Activated T-cell treated with anti-CD3 and anti-CD28 coated beads, Interleukin-2, amount 50 U/mL, for 72 hours (primary cell): ENCODE results near the gene ZMYND8. TPM values are rescaled to one million over a fixed set of nuclear protein-coding genes. Genes with fewer than 3 reads are reported as not detected.
"Not testable (repeated sequence)": the region's sequence is repeated elsewhere in the genome, so short reads cannot be mapped to it uniquely, and the experiment has no call there.

Experiments
- ATAC-seq, 2 donors: fragments of 150-1000 bp; cut with Tn5 transposase; replicated peaks in 1 of 2; 2 replicates each; pipeline ENCODE4 v1.10.0; 2021; ENCODE audit warnings: moderate library complexity in 2 of 2, mild to moderate bottlenecking in 1 of 2
- DNase-seq, 2 donors: peaks; one replicate each; pipeline ENCODE4 v3.0.0; 2021 to 2022; ENCODE audit warnings: mixed read lengths in 1 of 2
- H3K27ac Mint-ChIP-seq: one replicate; pipeline ENCODE4 v1.8.0; 2022; ENCODE audit warnings: mild to moderate bottlenecking, moderate library complexity, mixed read lengths
- H3K27me3 Mint-ChIP-seq: one replicate; pipeline ENCODE4 v1.8.0; 2022; ENCODE audit warnings: low read depth, mixed read lengths
- H3K36me3 Mint-ChIP-seq, 2 donors: one replicate each; pipeline ENCODE4 v1.8.0; 2022; ENCODE audit warnings: mixed read lengths in 2 of 2, mild to moderate bottlenecking in 1 of 2; ENCODE audit not compliant: insufficient read depth in 2 of 2
- H3K4me1 Mint-ChIP-seq: one replicate; pipeline ENCODE4 v1.8.0; 2022; ENCODE audit warnings: low read depth, mixed read lengths
- H3K4me3 Mint-ChIP-seq, 2 donors: one replicate each; pipeline ENCODE4 v1.8.0; 2022; ENCODE audit warnings: mild to moderate bottlenecking in 2 of 2, mixed read lengths in 2 of 2, moderate library complexity in 2 of 2
- H3K9me3 Mint-ChIP-seq, 2 donors: one replicate each; pipeline ENCODE4 v1.8.0; 2022; ENCODE audit warnings: mixed read lengths in 2 of 2
- total RNA-seq, 2 donors: library from RNA; stranded (reverse); gene quantifications; one replicate each; pipeline ENCODE4 v1.2.3, GENCODE V29; 2022

ZMYND8 gene
- total RNA-seq, 2 donors from 2014 or later = 34.3 to 40.1 TPM

DNA sequence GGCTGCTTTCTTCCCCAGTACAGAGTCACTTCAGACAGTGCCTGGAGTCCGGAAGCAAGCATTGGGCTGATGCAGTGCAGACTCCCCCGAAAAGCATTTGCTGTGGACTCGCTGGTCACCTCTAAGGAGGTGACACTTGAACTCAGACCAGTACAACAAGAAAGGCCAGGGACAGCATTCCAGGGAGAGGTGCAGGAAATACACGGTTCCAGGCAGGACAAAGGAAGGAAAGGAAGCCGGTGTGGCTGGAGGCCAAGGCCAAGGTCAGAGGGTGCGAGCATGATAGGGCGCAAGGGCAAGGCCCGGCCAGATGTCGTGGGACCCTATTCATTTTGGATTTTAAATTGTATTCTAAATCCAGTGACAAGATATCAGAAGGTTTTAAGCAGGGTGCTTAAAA lies 160.9 kb downstream of the ZMYND8 start:
- ATAC-seq = no peak
- peaks cover 6% of the 10 kb centered on the region for H3K27me3 Mint-ChIP-seq
- no peaks in the 10 kb centered on the region for H3K9me3 Mint-ChIP-seq
- no peaks in the 10 kb centered on the region for H3K36me3 Mint-ChIP-seq
- no peak overlapping the region for H3K4me3 Mint-ChIP-seq
- H3K27ac Mint-ChIP-seq = no peak overlapping the region
- DNase-seq = no peak
- peaks cover 25% of the 10 kb centered on the region for H3K4me1 Mint-ChIP-seq

GRCh38 chr20:47191956-47192355 lies 164.5 kb downstream of the ZMYND8 start:
- H3K4me1 Mint-ChIP-seq = peaks cover 20% of the 10 kb centered on the region
- ATAC-seq (no peak), DNase-seq (no peak)
- peaks cover 6% of the 10 kb centered on the region for H3K27me3 Mint-ChIP-seq
- H3K4me3 Mint-ChIP-seq = no peak overlapping the region
- peaks cover 0 to 2% of the 10 kb centered on the region in 2 donors for H3K9me3 Mint-ChIP-seq
- H3K36me3 Mint-ChIP-seq = no peaks in the 10 kb centered on the region
- H3K27ac Mint-ChIP-seq = no peak overlapping the region

GRCh38 chr20:47191074-47191673 lies 165.3 kb downstream of the ZMYND8 start:
- Mint-ChIP-seq H3K9me3 (peaks cover 0 to 2% of the 10 kb centered on the region in 2 donors), H3K27ac (no peak overlapping the region), H3K27me3 (peaks cover 6% of the 10 kb centered on the region), H3K4me1 (peaks cover 12% of the 10 kb centered on the region), H3K36me3 (no peaks in the 10 kb centered on the region), H3K4me3 (no peak overlapping the region)
- no peak for DNase-seq
- ATAC-seq = peak; percentile 70 to 94

- Mint-ChIP-seq H3K4me3 (no peak overlapping the region), H3K27me3 (no peaks in the 10 kb centered on the region), H3K36me3 (no peaks in the 10 kb centered on the region), H3K4me1 (peaks cover 12% of the 10 kb centered on the region), H3K27ac (no peak overlapping the region), H3K9me3 (peaks cover 0 to 2% of the 10 kb centered on the region in 2 donors)
- DNase-seq = no peak
- no peak for ATAC-seq
Measured at GRCh38 chr20:47189060-47189459, 167.4 kb downstream of the ZMYND8 start.

DNA sequence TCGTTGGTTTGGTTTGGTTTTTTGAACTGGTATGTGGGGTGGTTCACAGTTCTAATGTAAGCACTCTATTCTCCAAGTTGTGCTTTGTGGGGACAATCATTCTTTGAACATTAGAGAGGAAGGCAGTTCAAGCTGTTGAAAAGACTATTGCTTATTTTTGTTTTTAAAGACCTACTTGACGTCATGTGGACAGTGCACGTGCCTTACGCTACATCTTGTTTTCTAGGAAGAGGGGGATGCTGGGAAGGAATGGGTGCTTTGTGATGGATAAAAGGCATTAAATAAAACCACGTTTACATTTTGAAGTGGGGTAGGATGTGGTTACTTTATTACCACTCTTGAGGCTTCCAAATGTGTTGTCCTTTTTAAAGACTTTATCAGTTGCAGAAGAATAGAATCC lies 168.0 kb downstream of the ZMYND8 start:
- Mint-ChIP-seq H3K4me3 (no peak overlapping the region), H3K36me3 (no peaks in the 10 kb centered on the region), H3K27me3 (no peaks in the 10 kb centered on the region), H3K4me1 (peaks cover 12% of the 10 kb centered on the region), H3K9me3 (peaks cover 0 to 2% of the 10 kb centered on the region in 2 donors), H3K27ac (no peak overlapping the region)
- ATAC-seq (no peak), DNase-seq (no peak)

DNA sequence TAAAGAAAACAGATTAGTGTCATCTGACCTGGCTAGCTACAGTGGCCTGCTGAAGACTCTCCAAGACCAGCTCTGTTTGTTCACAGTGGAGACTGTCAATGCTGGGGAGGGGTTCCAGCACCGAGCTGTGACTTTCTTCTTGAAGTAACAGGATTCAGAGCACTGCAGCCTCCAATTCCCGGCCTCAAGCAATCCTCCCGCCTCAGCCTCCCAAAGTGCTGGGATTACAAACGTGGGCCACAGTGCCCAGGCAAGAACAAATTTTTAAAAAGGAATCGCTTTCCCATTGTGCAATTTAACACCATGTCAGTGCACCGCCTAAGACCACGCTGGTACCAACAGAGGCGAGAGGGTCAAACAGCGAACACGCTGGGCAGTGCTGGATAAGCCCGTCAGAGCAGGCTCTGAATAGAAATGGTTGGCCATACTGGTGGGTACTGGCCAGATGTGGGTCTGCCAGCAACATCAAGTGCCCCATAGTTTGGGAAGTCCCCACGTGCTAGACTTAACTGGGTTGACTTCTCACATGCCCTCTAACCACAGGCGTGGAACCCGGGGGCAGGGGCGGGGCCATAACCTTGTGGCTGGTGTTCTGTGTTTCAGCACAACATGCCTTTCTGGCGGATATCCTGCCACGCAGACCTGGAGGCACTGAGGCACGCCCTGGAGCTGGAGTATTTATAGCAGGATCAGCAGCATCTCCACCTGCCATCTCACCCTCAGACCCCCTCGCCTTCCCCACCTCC lies 168.9 kb downstream of the ZMYND8 start:
- Mint-ChIP-seq H3K36me3 (no peaks in the 10 kb centered on the region), H3K4me3 (no peak overlapping the region), H3K27ac (no peak overlapping the region), H3K9me3 (peaks cover 0 to 2% of the 10 kb centered on the region in 2 donors), H3K4me1 (peaks cover 12% of the 10 kb centered on the region), H3K27me3 (no peaks in the 10 kb centered on the region)
- DNase-seq (no peak), ATAC-seq (no peak)

GRCh38 chr20:47183367-47183766 lies 173.1 kb downstream of the ZMYND8 start:
- Mint-ChIP-seq H3K27me3 (no peaks in the 10 kb centered on the region), H3K9me3 (peaks cover 1 to 2% of the 10 kb centered on the region in 2 donors), H3K27ac (no peak overlapping the region), H3K36me3 (no peaks in the 10 kb centered on the region), H3K4me3 (no peak overlapping the region), H3K4me1 (peaks cover 3% of the 10 kb centered on the region)
- DNase-seq = no peak
- ATAC-seq = no peak

DNA sequence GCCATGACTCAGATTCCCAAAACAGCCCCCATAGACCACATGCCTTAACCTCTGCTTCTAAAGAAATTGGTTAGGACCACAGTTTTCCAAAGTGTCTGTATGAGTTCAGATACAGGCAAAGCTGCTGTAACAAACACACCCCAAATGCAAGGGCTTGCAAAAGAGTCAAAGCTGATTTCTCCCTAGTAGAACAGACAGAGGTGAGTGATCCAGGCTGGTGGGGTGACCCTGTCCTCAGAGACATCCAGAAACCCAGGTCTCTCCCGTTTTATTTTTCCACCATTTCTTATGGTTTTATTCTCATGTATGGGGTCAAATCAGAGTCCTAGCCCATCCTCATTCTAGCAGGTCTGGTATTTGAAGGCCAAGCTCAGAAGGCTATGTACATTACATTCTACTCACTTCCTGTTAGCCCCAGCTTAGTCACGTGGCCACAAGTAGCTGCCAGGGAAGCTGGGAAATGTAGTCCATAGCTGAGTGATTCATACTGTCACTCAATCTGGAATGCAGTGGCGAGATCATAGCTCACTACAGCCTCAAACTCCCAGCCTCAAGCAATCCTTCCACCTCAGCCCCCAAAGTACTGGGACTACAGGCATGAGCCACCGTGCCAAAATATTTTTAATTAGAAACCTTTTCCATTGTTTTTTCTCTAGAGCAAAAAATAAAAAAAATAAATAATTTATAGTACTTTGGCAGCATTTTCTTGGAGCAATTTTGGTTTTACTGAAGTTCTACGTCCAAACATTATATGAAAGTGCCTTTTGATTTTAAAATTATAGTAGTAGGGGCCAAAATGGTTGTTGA lies 175.2 kb downstream of the ZMYND8 start:
- no peaks in the 10 kb centered on the region for H3K36me3 Mint-ChIP-seq
- ATAC-seq = peak; percentile 84 to 92
- DNase-seq = peak; percentile 10 to 37
- no peaks in the 10 kb centered on the region for H3K27me3 Mint-ChIP-seq
- H3K9me3 Mint-ChIP-seq = peaks cover 0 to 2% of the 10 kb centered on the region in 2 donors
- H3K4me1 Mint-ChIP-seq = no peaks in the 10 kb centered on the region
- no peak overlapping the region for H3K4me3 Mint-ChIP-seq
- no peak overlapping the region for H3K27ac Mint-ChIP-seq

- Mint-ChIP-seq H3K9me3 (peaks cover 0 to 2% of the 10 kb centered on the region in 2 donors), H3K4me3 (no peak overlapping the region), H3K27ac (no peak overlapping the region), H3K4me1 (no peaks in the 10 kb centered on the region), H3K36me3 (no peaks in the 10 kb centered on the region), H3K27me3 (no peaks in the 10 kb centered on the region)
- ATAC-seq (no peak), DNase-seq (no peak)
Measured at GRCh38 chr20:47179267-47179666, 177.2 kb downstream of the ZMYND8 start.

- Mint-ChIP-seq H3K27me3 (no peaks in the 10 kb centered on the region), H3K36me3 (no peaks in the 10 kb centered on the region), H3K4me3 (no peak overlapping the region), H3K9me3 (peaks cover 0 to 2% of the 10 kb centered on the region in 2 donors), H3K27ac (no peak overlapping the region), H3K4me1 (no peaks in the 10 kb centered on the region)
- ATAC-seq (no peak), DNase-seq (no peak)
Measured at GRCh38 chr20:47178851-47179250, 177.6 kb downstream of the ZMYND8 start.

GRCh38 chr20:47178277-47178676 lies 178.2 kb downstream of the ZMYND8 start:
- H3K9me3 Mint-ChIP-seq = peaks cover 0 to 2% of the 10 kb centered on the region in 2 donors
- H3K4me1 Mint-ChIP-seq = no peaks in the 10 kb centered on the region
- no peak overlapping the region for H3K4me3 Mint-ChIP-seq
- no peaks in the 10 kb centered on the region for H3K36me3 Mint-ChIP-seq
- H3K27ac Mint-ChIP-seq = no peak overlapping the region
- DNase-seq = no peak
- H3K27me3 Mint-ChIP-seq = no peaks in the 10 kb centered on the region
- ATAC-seq = no peak

DNA sequence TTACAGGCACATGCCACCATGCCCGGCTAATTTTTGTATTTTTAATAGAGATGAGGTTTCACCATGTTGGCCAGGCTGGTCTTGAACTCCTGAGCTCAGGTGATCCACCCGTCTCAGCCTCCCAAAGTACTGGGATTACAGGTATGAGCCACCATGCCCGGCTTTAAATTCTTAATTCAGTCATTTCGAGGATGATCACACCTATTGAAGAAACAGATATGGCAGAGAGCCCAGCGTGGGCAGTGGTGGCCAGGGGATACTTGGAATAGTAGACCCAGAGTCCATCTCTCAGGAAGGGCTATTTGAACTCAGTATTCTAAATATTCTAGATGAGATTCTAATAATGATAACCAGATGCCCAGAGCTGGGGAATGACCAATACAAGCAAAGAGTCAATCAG lies 180.3 kb downstream of the ZMYND8 start:
- not testable (repeated sequence) for ATAC-seq, H3K27me3 Mint-ChIP-seq, H3K4me3 Mint-ChIP-seq

GRCh38 chr20:47175493-47175892 lies 181.0 kb downstream of the ZMYND8 start:
- H3K9me3 Mint-ChIP-seq = peaks cover 0 to 2% of the 10 kb centered on the region in 2 donors
- no peak overlapping the region for H3K27ac Mint-ChIP-seq
- H3K36me3 Mint-ChIP-seq = no peaks in the 10 kb centered on the region
- ATAC-seq (no peak), DNase-seq (no peak)
- peaks cover 8% of the 10 kb centered on the region for H3K27me3 Mint-ChIP-seq
- H3K4me3 Mint-ChIP-seq = no peak overlapping the region
- H3K4me1 Mint-ChIP-seq = no peaks in the 10 kb centered on the region

More for the DNA sequence above, 180.3 kb downstream of the ZMYND8 start:
- not testable (repeated sequence) for H3K4me1 Mint-ChIP-seq, H3K27ac Mint-ChIP-seq, H3K36me3 Mint-ChIP-seq, DNase-seq, H3K9me3 Mint-ChIP-seq
